ENCODE measurements around the gene FAM117A.
A peak's percentile ranks its signal among the peaks of the same experiment; 100 is the strongest.
"Not testable (repeated sequence)": the region's sequence is repeated elsewhere in the genome, so short reads cannot be mapped to it uniquely, and the experiment has no call there.

The FAM117A gene

DNA sequence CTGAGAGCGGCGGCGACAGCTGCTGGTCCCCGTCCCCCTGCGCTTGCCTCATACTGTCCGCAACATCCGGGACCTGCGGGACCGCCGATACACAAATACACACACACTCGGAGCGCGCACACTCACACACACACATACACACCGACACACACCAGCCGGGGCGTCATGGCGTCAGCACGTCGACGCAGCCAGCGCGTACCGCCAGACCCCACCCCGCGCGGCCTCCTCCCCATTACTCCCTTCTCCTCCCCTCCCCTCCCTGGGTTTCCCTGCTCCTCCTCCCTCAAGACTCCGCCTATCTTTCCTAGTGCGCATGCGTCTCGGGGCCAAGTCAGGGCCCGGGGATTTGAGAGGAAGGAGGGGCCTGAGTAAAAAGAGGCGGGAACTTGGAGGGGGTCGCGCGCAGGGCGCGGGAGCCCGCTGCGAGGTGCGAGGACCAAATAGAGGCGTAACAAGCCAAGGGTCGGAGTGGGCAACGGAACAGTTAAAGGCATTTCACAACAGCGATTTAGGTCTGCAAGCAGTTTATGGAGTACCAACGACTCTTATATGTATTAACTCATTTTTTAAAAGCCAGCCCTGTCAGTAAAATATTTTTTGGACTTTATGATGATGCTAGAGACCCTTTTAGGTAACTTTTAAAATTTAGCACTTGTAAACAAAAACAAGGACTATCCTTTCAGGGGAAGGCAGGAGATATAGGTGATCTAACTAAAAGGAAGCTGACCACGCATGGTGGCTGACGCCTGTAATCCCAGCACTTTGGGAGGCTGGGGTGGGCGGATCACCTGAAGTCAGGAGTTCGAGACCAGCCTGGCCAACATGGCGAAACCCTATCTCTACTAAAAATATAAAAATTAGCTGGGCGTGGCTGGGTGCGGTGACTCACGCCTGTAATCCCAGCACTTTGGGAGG, 85.7 kb downstream of the FAM117A start, which contains the start of gene SPOP:
SPOP (minus strand) TSS at position 165 of the 915 bp plus-strand sequence. CDS start 55,287 bp downstream, outside the sequence.
- DNase-seq (ENCODE audit: low read depth): peak; percentile 100
- peak within 1 kb of the TSS; percentile 68 for H3K4me3 ChIP-seq (ENCODE audit: low read length)
- TF ChIP-seq, protein P1, sequence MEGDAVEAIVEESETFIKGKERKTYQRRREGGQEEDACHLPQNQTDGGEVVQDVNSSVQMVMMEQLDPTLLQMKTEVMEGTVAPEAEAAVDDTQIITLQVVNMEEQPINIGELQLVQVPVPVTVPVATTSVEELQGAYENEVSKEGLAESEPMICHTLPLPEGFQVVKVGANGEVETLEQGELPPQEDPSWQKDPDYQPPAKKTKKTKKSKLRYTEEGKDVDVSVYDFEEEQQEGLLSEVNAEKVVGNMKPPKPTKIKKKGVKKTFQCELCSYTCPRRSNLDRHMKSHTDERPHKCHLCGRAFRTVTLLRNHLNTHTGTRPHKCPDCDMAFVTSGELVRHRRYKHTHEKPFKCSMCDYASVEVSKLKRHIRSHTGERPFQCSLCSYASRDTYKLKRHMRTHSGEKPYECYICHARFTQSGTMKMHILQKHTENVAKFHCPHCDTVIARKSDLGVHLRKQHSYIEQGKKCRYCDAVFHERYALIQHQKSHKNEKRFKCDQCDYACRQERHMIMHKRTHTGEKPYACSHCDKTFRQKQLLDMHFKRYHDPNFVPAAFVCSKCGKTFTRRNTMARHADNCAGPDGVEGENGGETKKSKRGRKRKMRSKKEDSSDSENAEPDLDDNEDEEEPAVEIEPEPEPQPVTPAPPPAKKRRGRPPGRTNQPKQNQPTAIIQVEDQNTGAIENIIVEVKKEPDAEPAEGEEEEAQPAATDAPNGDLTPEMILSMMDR (IDR thresholded peaks at IDR 0.05; ENCODE audit: insufficient read depth, low read depth, low read length, missing control alignments): no peak

DNA sequence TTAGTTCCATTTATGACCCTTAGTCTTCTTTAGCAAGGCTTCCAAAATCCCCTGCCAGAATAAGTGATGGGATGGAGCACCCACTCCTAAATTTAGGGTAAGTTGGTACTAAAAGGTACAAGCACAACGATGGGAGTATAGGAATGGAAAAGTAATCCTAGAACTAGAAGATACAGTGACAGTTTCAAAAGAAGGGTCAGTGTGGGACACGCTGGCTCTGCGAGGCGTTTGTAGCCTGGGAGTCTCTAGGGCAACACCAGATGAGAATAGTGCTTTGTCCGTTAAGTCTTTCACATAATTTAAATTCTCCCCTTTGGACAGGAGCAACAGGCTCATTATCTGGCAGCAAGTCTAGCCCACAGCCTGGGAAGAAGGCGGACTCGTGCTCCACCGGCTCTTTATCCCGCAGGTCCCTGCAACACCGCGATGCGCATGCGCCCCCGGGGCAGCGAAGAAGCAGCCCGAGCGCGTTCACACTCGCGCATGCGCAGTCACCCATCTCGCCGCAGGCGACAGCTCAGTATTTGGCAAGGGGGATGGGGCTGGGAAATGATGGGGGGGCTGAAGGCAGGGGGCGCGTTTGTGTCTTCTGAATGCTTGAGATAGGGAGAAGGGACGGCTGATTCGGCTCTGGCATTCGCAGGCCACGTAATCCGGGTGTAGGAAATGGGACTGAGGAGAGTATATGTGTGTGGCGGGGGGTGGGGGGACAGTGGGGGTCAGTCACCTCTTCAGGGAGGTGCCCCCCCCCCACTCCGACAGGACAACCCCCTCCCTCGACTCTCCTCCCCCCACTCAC, 86.6 kb downstream of the FAM117A start:
- TF ChIP-seq, protein P1 (IDR thresholded peaks at IDR 0.05; ENCODE audit: insufficient read depth, low read depth, low read length, missing control alignments): no peak
- H3K4me3 ChIP-seq (ENCODE audit: low read length): peak overlapping the region; percentile 68

DNA sequence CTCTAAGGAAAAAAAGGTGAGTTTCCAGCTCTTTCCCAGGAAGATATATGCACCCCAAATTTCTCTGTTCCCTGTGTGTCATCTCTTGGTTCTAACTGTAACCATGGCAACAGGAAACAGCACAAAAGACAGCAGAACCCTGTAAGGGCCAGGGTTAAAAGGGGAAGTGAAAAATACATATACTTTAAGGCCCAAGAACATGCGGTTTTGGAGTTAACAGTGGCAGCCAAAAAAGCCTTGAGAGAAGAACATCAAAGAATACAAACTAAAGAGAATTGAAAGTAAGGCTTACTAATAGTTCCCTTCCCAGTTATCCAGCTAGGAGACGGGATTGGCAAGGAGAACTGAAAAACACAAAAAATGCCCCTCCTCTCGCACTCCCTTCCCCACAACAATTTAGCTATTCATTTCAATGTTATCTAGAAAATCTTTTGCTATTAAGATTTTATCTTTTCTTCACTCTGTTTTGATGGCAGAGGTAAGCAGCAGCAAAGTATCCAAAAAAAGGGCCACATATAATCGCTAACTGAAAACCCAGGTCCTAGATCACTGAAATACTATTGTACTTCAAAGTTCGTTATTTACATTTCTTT, 87.6 kb downstream of the FAM117A start:
- TF ChIP-seq, protein P1 (IDR thresholded peaks at IDR 0.05; ENCODE audit: insufficient read depth, low read depth, low read length, missing control alignments): no peak
- H3K4me3 ChIP-seq (ENCODE audit: low read length): peak overlapping the region; percentile 68
- no peak for DNase-seq (ENCODE audit: low read depth)

More for the DNA sequence above, 86.6 kb downstream of the FAM117A start:
- peak; percentile 89 for DNase-seq (ENCODE audit: low read depth)

DNA sequence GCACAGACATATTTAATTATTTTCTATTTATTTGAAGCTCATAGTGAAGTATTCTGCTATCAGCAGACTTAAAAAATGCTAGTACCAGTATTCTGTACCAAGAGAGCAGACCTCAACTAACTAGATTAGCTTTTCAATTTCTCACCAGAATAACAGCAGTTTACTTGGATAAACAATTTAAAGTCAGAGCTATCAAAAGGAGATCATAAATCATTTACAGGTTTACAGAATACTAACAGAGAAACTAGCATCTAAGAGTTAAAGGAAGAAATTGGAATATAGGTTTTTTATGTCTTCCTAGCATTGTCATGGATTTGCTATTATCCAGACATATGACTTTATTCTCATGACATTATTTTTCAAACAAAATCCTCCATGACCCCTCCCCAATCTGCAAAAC, 89.4 kb downstream of the FAM117A start:
- TF ChIP-seq, protein P1 (IDR thresholded peaks at IDR 0.05; ENCODE audit: insufficient read depth, low read depth, low read length, missing control alignments): no peak

DNA sequence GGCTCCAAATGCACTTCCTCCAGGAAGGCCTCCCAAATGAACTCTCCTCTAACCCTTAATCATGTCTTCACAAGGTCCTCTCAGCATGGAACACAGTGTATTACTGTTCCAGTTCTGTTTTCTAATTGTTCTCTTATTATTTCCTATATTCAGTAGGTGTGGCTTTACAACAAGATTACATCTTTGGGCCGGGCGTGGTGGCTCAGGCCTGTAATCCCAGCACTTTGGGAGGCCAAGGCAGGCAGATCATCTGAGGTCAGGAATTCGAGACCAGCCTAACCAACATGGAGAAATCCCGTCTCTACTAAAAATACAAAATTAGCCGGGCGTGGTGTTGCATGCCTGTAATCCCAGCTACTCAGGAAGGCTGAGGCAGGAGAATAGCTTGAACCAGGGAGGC, 90.3 kb downstream of the FAM117A start:
- DNase-seq (ENCODE audit: low read depth); H3K4me3 ChIP-seq (ENCODE audit: low read length): not testable (repeated sequence)

More for the DNA sequence above, 89.4 kb downstream of the FAM117A start:
- no peak for DNase-seq (ENCODE audit: low read depth)
- H3K4me3 ChIP-seq (ENCODE audit: low read length): no peak overlapping the region

DNA sequence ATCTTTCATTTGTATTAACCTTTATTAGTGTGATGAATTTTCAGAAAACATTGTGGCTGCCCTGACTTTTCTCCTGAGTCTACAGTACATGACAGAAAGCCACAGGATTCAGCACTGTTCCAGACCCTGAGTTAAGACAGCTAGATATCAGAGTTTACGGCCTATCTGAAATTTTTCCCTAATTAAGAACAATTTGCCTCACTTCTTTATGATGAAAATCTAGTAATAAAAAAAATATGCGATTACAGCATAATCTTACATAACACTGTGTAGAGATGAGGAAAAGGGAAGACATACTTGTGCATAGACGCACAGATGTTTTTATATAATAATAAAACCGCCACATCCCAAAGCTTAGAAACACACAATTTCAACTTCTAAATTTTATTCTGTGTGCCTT, 93.3 kb downstream of the FAM117A start:
- no peak overlapping the region for H3K4me3 ChIP-seq (ENCODE audit: low read length)
- TF ChIP-seq, protein P1 (IDR thresholded peaks at IDR 0.05; ENCODE audit: insufficient read depth, low read depth, low read length, missing control alignments): no peak
- no peak for DNase-seq (ENCODE audit: low read depth)

DNA sequence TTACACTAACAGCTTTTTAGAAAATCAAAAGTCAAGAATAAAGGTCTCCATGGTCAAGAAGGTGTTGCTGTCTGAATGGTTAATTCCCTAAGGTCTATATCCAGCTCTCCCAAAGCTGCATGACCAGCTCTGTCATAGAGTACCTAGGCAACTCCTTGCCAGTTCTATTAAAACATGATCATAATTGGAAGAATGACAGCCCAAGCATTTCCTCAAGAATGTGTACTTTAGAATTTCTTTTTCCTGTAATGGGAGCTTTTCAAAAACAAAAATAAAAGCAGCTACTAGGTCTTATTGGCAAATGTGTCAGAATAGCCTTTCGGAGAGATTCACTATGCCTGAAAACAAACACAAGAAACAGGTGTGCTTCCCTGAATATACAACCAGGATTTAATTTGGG, 93.9 kb downstream of the FAM117A start:
- H3K4me3 ChIP-seq (ENCODE audit: low read length): no peak overlapping the region
- TF ChIP-seq, protein P1 (IDR thresholded peaks at IDR 0.05; ENCODE audit: insufficient read depth, low read depth, low read length, missing control alignments): no peak
- no peak for DNase-seq (ENCODE audit: low read depth)
